ENCODE measurements around the gene MTHFR.

Gene MTHFR

DNA sequence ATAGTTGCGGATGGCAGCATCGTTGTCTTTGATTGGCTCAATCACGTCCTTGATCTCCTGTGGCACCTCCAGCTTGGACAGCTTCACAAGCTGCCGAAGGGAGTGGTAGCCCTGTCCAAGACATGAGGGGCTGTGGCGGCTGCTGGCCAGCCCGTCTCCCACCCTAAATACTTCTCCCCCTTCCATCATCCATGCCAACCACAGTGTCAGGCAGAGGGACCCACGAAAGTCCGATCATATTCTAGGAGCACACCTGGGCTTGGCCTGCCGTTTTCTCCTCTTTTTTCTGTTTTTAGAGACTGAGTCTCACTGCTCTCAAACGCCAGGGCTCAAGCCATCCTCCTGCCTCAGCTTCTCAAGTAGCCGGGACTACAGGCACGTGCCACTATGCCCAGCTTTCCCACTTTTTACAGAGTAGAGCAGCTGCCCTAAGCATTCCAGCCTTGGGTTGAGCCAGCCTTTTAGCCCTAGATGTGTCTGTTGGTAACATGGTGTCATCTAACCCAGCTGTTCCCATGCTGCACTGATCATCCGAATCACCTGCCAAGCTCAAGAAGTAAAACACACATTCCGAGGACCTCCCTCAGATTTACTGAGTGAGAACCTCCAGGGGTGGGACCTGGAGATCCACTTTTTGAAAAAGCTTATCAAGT, 10.4 kb downstream of the MTHFR start (continued):
- TF ChIP-seq, protein P1, sequence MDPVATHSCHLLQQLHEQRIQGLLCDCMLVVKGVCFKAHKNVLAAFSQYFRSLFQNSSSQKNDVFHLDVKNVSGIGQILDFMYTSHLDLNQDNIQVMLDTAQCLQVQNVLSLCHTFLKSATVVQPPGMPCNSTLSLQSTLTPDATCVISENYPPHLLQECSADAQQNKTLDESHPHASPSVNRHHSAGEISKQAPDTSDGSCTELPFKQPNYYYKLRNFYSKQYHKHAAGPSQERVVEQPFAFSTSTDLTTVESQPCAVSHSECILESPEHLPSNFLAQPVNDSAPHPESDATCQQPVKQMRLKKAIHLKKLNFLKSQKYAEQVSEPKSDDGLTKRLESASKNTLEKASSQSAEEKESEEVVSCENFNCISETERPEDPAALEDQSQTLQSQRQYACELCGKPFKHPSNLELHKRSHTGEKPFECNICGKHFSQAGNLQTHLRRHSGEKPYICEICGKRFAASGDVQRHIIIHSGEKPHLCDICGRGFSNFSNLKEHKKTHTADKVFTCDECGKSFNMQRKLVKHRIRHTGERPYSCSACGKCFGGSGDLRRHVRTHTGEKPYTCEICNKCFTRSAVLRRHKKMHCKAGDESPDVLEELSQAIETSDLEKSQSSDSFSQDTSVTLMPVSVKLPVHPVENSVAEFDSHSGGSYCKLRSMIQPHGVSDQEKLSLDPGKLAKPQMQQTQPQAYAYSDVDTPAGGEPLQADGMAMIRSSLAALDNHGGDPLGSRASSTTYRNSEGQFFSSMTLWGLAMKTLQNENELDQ (tag by site-specific recombination; IDR thresholded peaks at IDR 0.05; ENCODE audit: low read depth): no peak
- TF ChIP-seq, protein P2, sequence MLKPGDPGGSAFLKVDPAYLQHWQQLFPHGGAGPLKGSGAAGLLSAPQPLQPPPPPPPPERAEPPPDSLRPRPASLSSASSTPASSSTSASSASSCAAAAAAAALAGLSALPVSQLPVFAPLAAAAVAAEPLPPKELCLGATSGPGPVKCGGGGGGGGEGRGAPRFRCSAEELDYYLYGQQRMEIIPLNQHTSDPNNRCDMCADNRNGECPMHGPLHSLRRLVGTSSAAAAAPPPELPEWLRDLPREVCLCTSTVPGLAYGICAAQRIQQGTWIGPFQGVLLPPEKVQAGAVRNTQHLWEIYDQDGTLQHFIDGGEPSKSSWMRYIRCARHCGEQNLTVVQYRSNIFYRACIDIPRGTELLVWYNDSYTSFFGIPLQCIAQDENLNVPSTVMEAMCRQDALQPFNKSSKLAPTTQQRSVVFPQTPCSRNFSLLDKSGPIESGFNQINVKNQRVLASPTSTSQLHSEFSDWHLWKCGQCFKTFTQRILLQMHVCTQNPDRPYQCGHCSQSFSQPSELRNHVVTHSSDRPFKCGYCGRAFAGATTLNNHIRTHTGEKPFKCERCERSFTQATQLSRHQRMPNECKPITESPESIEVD (tag by site-specific recombination; IDR thresholded peaks at IDR 0.05): no peak
- TF ChIP-seq ZSCAN5A (tag by site-specific recombination; IDR thresholded peaks at IDR 0.05): no peak
- TF ChIP-seq ZNF600 (tag by site-specific recombination; IDR thresholded peaks at IDR 0.05): no peak
- TF ChIP-seq, protein P3, sequence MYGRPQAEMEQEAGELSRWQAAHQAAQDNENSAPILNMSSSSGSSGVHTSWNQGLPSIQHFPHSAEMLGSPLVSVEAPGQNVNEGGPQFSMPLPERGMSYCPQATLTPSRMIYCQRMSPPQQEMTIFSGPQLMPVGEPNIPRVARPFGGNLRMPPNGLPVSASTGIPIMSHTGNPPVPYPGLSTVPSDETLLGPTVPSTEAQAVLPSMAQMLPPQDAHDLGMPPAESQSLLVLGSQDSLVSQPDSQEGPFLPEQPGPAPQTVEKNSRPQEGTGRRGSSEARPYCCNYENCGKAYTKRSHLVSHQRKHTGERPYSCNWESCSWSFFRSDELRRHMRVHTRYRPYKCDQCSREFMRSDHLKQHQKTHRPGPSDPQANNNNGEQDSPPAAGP (tag by site-specific recombination; IDR thresholded peaks at IDR 0.05): no peak

- ChIA-PET POLR2A (interaction anchor here (1.4 kb wide), 1 partner anchor 9 kb away, joined by 6 read pairs; no protein-coding TSS in a partner anchor), CTCF (interaction anchor here (0.6 to 1.3 kb wide), 2 partner anchors 9 to 141 kb away, joined by 3 to 5 read pairs; no protein-coding TSS in a partner anchor)
- Histone ChIP-seq H3K4me1 (ENCODE audit: control insufficient read depth, insufficient read depth, low read length) (no peaks in the 10 kb centered on the region), H3K9me3 (ENCODE audit: control insufficient read depth, insufficient read depth, low read depth, low read length) (no peaks in the 10 kb centered on the region), H3K4me3 (ENCODE audit: low read depth, low read length) (no peak overlapping the region), H3K27ac (ENCODE audit: extremely low read depth, low read depth, low read length) (no peak overlapping the region), H3K36me3 (ENCODE audit: control insufficient read depth in 2 of 2, insufficient read depth in 1 of 2, low read length in 2 of 2) (peaks cover 0 to 75% of the 10 kb centered on the region in 2 experiments; a peak in 1 of 3 replicates)
- TF ChIP-seq ZNF184 (tag by site-specific recombination; IDR thresholded peaks at IDR 0.05): no peak
- TF ChIP-seq ZNF202 (tag by site-specific recombination; IDR thresholded peaks at IDR 0.05; ENCODE audit: borderline replicate concordance): no peak
- TF ChIP-seq, protein P4, sequence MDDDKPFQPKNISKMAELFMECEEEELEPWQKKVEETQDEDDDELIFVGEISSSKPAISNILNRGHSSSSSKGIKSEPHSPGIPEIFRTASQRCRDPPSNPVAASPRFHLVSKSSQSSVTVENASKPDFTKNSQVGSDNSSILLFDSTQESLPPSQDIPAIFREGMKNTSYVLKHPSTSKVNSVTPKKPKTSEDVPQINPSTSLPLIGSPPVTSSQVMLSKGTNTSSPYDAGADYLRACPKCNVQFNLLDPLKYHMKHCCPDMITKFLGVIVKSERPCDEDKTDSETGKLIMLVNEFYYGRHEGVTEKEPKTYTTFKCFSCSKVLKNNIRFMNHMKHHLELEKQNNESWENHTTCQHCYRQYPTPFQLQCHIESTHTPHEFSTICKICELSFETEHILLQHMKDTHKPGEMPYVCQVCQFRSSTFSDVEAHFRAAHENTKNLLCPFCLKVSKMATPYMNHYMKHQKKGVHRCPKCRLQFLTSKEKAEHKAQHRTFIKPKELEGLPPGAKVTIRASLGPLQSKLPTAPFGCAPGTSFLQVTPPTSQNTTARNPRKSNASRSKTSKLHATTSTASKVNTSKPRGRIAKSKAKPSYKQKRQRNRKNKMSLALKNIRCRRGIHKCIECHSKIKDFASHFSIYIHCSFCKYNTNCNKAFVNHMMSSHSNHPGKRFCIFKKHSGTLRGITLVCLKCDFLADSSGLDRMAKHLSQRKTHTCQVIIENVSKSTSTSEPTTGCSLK (tag by site-specific recombination; IDR thresholded peaks at IDR 0.05): no peak
- TF ChIP-seq, protein P5, sequence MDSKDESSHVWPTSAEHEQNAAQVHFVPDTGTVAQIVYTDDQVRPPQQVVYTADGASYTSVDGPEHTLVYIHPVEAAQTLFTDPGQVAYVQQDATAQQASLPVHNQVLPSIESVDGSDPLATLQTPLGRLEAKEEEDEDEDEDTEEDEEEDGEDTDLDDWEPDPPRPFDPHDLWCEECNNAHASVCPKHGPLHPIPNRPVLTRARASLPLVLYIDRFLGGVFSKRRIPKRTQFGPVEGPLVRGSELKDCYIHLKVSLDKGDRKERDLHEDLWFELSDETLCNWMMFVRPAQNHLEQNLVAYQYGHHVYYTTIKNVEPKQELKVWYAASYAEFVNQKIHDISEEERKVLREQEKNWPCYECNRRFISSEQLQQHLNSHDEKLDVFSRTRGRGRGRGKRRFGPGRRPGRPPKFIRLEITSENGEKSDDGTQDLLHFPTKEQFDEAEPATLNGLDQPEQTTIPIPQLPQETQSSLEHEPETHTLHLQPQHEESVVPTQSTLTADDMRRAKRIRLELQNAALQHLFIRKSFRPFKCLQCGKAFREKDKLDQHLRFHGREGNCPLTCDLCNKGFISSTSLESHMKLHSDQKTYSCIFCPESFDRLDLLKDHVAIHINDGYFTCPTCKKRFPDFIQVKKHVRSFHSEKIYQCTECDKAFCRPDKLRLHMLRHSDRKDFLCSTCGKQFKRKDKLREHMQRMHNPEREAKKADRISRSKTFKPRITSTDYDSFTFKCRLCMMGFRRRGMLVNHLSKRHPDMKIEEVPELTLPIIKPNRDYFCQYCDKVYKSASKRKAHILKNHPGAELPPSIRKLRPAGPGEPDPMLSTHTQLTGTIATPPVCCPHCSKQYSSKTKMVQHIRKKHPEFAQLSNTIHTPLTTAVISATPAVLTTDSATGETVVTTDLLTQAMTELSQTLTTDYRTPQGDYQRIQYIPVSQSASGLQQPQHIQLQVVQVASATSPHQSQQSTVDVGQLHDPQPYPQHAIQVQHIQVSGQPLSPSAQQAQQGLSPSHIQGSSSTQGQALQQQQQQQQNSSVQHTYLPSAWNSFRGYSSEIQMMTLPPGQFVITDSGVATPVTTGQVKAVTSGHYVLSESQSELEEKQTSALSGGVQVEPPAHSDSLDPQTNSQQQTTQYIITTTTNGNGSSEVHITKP (tag by site-specific recombination; IDR thresholded peaks at IDR 0.05): no peak
- TF ChIP-seq, protein P6, sequence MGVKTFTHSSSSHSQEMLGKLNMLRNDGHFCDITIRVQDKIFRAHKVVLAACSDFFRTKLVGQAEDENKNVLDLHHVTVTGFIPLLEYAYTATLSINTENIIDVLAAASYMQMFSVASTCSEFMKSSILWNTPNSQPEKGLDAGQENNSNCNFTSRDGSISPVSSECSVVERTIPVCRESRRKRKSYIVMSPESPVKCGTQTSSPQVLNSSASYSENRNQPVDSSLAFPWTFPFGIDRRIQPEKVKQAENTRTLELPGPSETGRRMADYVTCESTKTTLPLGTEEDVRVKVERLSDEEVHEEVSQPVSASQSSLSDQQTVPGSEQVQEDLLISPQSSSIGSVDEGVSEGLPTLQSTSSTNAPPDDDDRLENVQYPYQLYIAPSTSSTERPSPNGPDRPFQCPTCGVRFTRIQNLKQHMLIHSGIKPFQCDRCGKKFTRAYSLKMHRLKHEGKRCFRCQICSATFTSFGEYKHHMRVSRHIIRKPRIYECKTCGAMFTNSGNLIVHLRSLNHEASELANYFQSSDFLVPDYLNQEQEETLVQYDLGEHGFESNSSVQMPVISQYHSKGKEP (tag by site-specific recombination; IDR thresholded peaks at IDR 0.05): no peak
- TF ChIP-seq ZNF366 (tag by site-specific recombination; conservative IDR thresholded peaks at IDR 0.05): no peak
- no peak for TF ChIP-seq IKZF3 (tag by site-specific recombination; IDR thresholded peaks at IDR 0.05)
- TF ChIP-seq ZNF544 (tag by site-specific recombination; IDR thresholded peaks at IDR 0.05): no peak
- TF ChIP-seq ZNF639 (tag by site-specific recombination; IDR thresholded peaks at IDR 0.05): no peak
- no peak for TF ChIP-seq ZNF561 (tag by site-specific recombination; IDR thresholded peaks at IDR 0.05; ENCODE audit: borderline replicate concordance)
These were observed 11.1 kb downstream of the MTHFR start for GRCh38 chr1:11794446-11795237.

All from HEK293 (cell line).